Measurements from ENCODE around the gene HTR2A. TPM values are rescaled to one million over a fixed set of nuclear protein-coding genes. Genes with fewer than 3 reads are reported as not detected.

Gene HTR2A
- total RNA-seq, result not detected
- total RNA-seq (2013), result not detected
- 0 to 0.09 (median 0) reads per million in 29 experiments for total RNA-seq

DNA sequence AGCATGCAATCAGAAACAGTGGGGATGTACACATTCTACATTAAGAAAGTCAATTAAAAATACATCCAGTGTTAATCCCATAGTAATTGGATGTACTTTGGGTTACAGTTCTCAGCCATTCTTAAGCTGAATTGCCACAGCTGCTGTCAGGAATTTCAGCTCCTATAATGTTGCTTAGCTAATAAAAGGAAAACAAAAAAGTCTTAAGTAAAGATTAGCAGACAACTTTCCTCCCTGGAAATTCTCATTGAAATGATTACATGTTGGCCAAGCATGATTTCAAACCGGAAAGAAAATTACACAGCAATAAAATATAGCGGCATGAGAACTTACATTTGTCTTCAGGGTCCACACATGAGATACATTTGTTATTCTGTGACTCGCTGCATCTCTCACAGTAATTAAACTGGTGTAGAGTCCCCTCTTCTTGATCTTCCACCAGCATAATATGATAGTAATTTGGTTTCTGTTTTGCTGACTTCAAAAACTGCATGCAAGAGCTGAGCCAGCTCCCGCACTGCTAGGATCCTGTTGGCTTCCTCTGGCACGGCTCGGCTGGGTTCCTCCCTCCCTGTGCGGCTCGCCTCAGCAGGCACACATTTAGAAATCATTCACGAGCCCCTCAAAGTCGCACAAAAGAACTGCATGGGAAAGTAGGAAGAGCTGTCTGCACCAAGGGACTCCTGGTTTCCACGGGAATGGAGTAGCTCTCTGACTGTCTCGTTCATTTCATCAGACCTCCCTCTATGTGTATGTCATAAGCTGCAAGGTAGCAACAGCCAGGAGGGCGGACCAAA, at the start of gene HTR2A:
TSS of gene HTR2A (minus strand) at position 713 of the 797 bp plus-strand sequence. CDS start 1,147 bp downstream, outside the sequence.
- peaks cover 20 to 22% (median 21%) of the 10 kb centered on the region in 3 donors for H3K4me1 Mint-ChIP-seq
- ATAC-seq (replicated peaks in 1 of 4) (peak; percentile 22 to 60 (median 38)), DNase-seq (peak in 2 of 35 experiments; percentile 2 to 6)
- Histone ChIP-seq H3K4me3 (ENCODE audit: control insufficient read depth in 1 of 2, extremely low read depth in 1 of 2, low read length in 1 of 2) (peak within 1 kb of the TSS in 1 of 2 donors; percentile 38), H3K27me3 (replicated peaks in 1 of 2; ENCODE audit: control insufficient read depth in 2 of 2, extremely low read depth in 1 of 2, insufficient read depth in 2 of 2, low read length in 1 of 2) (peaks cover 2 to 32% of the 10 kb centered on the region in 2 experiments), H3K36me3 (ENCODE audit: control insufficient read depth in 2 of 2, extremely low read depth in 1 of 2, insufficient read depth in 1 of 2, low read length in 1 of 2) (no peaks in the 10 kb centered on the region), H3K9me3 (no peaks in the 10 kb centered on the region), H3K4me1 (ENCODE audit: control insufficient read depth in 1 of 2, extremely low read depth in 1 of 2, insufficient read depth in 2 of 2, low read length in 2 of 2) (peaks cover 0 to 15% of the 10 kb centered on the region in 2 experiments), H3K27ac (ENCODE audit: low read length) (no peak within 1 kb of the TSS)
- H3K27me3 Mint-ChIP-seq, result peaks cover 42 to 57% of the 10 kb centered on the region in 2 donors
- WGBS (ENCODE audit: insufficient coverage), result no CpG with 5 or more reads among the region's 13 CpGs
- H3K9me3 Mint-ChIP-seq, result no peaks in the 10 kb centered on the region
- ChIA-PET CTCF (interaction anchor here in 1 of 2 donors (0.8 kb wide), 1 partner anchor 24 kb away, joined by 3 read pairs; no protein-coding TSS in a partner anchor), POLR2A (no interaction called here)
- no peak within 1 kb of the TSS for H3K27ac Mint-ChIP-seq
- H3K4me3 Mint-ChIP-seq, result peak within 1 kb of the TSS; percentile 2 to 54 (median 54)
- H3K36me3 Mint-ChIP-seq, result no peaks in the 10 kb centered on the region

DNA sequence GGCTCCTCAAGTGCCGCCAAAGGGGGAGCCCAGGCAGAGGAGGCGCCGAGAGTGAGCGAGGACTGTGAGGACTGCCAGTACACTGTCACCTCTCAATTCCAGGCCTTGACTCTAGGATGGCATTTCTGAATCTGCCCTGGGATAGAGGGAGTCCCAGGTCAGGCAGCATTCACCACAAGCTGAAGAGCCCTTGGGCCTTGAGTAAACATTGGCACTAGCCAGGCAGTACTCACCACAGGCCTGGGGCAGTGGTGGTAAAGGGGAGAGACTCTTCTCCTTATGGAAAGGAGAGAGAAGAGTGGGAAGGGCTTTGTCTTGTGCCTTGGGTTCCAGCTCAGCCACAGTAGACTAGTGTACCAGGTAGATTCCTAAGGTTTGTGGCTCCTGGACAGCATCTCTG, 39.7 kb upstream of the HTR2A start:
- ChIA-PET POLR2A (no interaction called here), CTCF (no interaction called here)
- Mint-ChIP-seq H3K36me3 (no peaks in the 10 kb centered on the region), H3K4me1 (no peaks in the 10 kb centered on the region), H3K27ac (no peak overlapping the region), H3K27me3 (peaks cover 16 to 26% of the 10 kb centered on the region in 2 donors), H3K4me3 (no peak overlapping the region), H3K9me3 (peaks cover 3 to 21% (median 5%) of the 10 kb centered on the region in 3 donors)
- H3K4me1 ChIP-seq (ENCODE audit: control insufficient read depth in 1 of 2, extremely low read depth in 1 of 2, insufficient read depth in 2 of 2, low read length in 2 of 2), result no peaks in the 10 kb centered on the region
- no peak overlapping the region for H3K4me3 ChIP-seq (ENCODE audit: control insufficient read depth in 1 of 2, extremely low read depth in 1 of 2, low read length in 1 of 2)
- peaks cover 0 to 2% of the 10 kb centered on the region in 2 experiments for H3K27me3 ChIP-seq (replicated peaks in 1 of 2; ENCODE audit: control insufficient read depth in 2 of 2, extremely low read depth in 1 of 2, insufficient read depth in 2 of 2, low read length in 1 of 2)
- H3K9me3 ChIP-seq, result no peaks in the 10 kb centered on the region
- no peaks in the 10 kb centered on the region for H3K36me3 ChIP-seq (ENCODE audit: control insufficient read depth in 2 of 2, extremely low read depth in 1 of 2, insufficient read depth in 1 of 2, low read length in 1 of 2)
- no peak overlapping the region for H3K27ac ChIP-seq (ENCODE audit: low read length)
- DNase-seq (no peak), ATAC-seq (replicated peaks in 1 of 4) (no peak)
- 94% methylated on average over 2 of the region's 4 CpGs for WGBS (ENCODE audit: insufficient coverage)

DNA sequence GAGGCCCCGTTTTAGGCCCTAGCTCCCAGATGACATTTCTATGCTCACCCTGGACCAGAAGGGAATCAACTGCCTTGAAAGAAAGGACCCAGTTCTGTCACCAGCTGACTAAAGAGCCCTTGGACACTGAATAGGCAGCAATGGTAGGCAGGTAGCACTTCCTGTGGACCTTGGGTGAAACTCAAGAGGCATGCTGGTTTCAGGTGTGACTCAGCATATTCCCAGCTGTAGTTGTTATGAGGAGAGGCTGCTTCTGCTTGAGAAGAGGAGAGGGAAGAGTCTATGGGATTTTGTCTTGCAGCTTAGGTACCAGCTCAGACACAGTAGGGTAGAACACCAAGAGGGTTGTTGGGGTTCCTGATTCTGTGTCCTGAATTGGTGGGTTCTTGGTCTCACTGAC, 37.9 kb upstream of the HTR2A start:
- no peaks in the 10 kb centered on the region for H3K36me3 ChIP-seq (ENCODE audit: control insufficient read depth in 2 of 2, extremely low read depth in 1 of 2, insufficient read depth in 1 of 2, low read length in 1 of 2)
- no peak overlapping the region for H3K4me3 ChIP-seq (ENCODE audit: control insufficient read depth in 1 of 2, extremely low read depth in 1 of 2, low read length in 1 of 2)
- no peak overlapping the region for H3K27ac Mint-ChIP-seq
- H3K27ac ChIP-seq (ENCODE audit: low read length), result no peak overlapping the region
- H3K9me3 ChIP-seq, result no peaks in the 10 kb centered on the region
- ChIA-PET CTCF (no interaction called here), POLR2A (no interaction called here)
- no peaks in the 10 kb centered on the region for H3K4me1 Mint-ChIP-seq
- H3K36me3 Mint-ChIP-seq, result no peaks in the 10 kb centered on the region
- 57% methylated on average over 1 of the region's 1 CpG for WGBS (ENCODE audit: insufficient coverage)
- no peak overlapping the region for H3K4me3 Mint-ChIP-seq
- peaks cover 3 to 13% (median 5%) of the 10 kb centered on the region in 3 donors for H3K9me3 Mint-ChIP-seq
- DNase-seq (no peak), ATAC-seq (replicated peaks in 1 of 4) (no peak)
- H3K4me1 ChIP-seq (ENCODE audit: control insufficient read depth in 1 of 2, extremely low read depth in 1 of 2, insufficient read depth in 2 of 2, low read length in 2 of 2), result no peaks in the 10 kb centered on the region
- H3K27me3 ChIP-seq (replicated peaks in 1 of 2; ENCODE audit: control insufficient read depth in 2 of 2, extremely low read depth in 1 of 2, insufficient read depth in 2 of 2, low read length in 1 of 2), result peaks cover 0 to 2% of the 10 kb centered on the region in 2 experiments
- peaks cover 19 to 29% of the 10 kb centered on the region in 2 donors for H3K27me3 Mint-ChIP-seq

DNA sequence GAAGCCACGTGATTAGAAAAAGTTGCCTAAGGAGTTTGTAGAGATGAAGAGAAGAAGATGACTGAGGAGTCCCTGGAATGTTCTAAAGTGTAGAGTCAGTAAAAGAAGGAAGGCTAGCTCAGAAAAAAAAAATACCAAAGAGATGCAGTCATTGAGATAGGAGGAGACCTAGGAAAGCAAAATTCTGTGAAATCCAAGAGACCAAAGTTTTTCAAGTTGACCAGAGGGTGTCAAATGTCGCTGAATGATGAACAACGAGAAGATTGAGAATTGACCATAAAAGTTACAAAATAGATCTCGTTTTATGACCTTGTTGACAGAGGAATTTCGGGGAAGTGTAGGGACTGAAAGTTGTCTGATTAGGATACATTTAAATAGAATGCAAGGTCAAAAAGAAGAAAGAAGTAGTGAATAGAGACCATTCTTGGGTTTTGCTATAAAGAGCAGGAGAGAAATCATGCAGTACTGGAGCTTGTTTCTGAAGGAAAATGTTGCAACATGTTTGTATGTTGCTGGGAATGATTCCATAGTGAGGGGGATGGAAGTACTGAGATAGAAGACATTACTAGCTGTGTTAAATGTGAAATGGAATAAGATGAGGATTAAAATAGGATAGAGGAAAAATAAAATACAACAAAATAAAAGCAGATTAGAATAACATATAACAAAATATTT, 30.2 kb upstream of the HTR2A start:
- Histone ChIP-seq H3K9me3 (no peaks in the 10 kb centered on the region), H3K4me1 (ENCODE audit: control insufficient read depth in 1 of 2, extremely low read depth in 1 of 2, insufficient read depth in 2 of 2, low read length in 2 of 2) (no peaks in the 10 kb centered on the region), H3K4me3 (ENCODE audit: control insufficient read depth in 1 of 2, extremely low read depth in 1 of 2, low read length in 1 of 2) (no peak overlapping the region), H3K36me3 (ENCODE audit: control insufficient read depth in 2 of 2, extremely low read depth in 1 of 2, insufficient read depth in 1 of 2, low read length in 1 of 2) (no peaks in the 10 kb centered on the region), H3K27ac (ENCODE audit: low read length) (no peak overlapping the region), H3K27me3 (replicated peaks in 1 of 2; ENCODE audit: control insufficient read depth in 2 of 2, extremely low read depth in 1 of 2, insufficient read depth in 2 of 2, low read length in 1 of 2) (peaks cover 0 to 4% of the 10 kb centered on the region in 2 experiments)
- Mint-ChIP-seq H3K4me1 (no peaks in the 10 kb centered on the region), H3K27me3 (peaks cover 11 to 15% of the 10 kb centered on the region in 2 donors), H3K27ac (no peak overlapping the region), H3K9me3 (no peaks in the 10 kb centered on the region), H3K4me3 (no peak overlapping the region), H3K36me3 (no peaks in the 10 kb centered on the region)
- no peak for ATAC-seq (replicated peaks in 1 of 4)
- DNase-seq, result no peak
- ChIA-PET CTCF (no interaction called here), POLR2A (interaction anchor here in 1 of 2 donors (0.6 kb wide), 1 partner anchor 337 kb away, joined by 3 read pairs; no protein-coding TSS in a partner anchor)
- 78% methylated on average over 4 of the region's 5 CpGs for WGBS (ENCODE audit: insufficient coverage)

GRCh38 chr13:46925486-46925885, 28.6 kb upstream of the HTR2A start:
- no peak overlapping the region for H3K27ac Mint-ChIP-seq
- Histone ChIP-seq H3K9me3 (no peaks in the 10 kb centered on the region), H3K4me1 (ENCODE audit: control insufficient read depth in 1 of 2, extremely low read depth in 1 of 2, insufficient read depth in 2 of 2, low read length in 2 of 2) (no peaks in the 10 kb centered on the region), H3K4me3 (ENCODE audit: control insufficient read depth in 1 of 2, extremely low read depth in 1 of 2, low read length in 1 of 2) (no peak overlapping the region), H3K27ac (ENCODE audit: low read length) (no peak overlapping the region), H3K27me3 (replicated peaks in 1 of 2; ENCODE audit: control insufficient read depth in 2 of 2, extremely low read depth in 1 of 2, insufficient read depth in 2 of 2, low read length in 1 of 2) (peaks cover 0 to 4% of the 10 kb centered on the region in 2 experiments), H3K36me3 (ENCODE audit: control insufficient read depth in 2 of 2, extremely low read depth in 1 of 2, insufficient read depth in 1 of 2, low read length in 1 of 2) (no peaks in the 10 kb centered on the region)
- WGBS (ENCODE audit: insufficient coverage), result no CpG with 5 or more reads among the region's 1 CpG
- ATAC-seq (replicated peaks in 1 of 4), result no peak
- H3K9me3 Mint-ChIP-seq, result no peaks in the 10 kb centered on the region
- DNase-seq, result no peak
- H3K4me1 Mint-ChIP-seq, result no peaks in the 10 kb centered on the region
- H3K4me3 Mint-ChIP-seq, result no peak overlapping the region
- POLR2A ChIA-PET, result no interaction called here
- CTCF ChIA-PET, result no interaction called here
- no peaks in the 10 kb centered on the region for H3K36me3 Mint-ChIP-seq
- H3K27me3 Mint-ChIP-seq, result peaks cover 4 to 8% of the 10 kb centered on the region in 2 donors

- no CpG with 5 or more reads among the region's 2 CpGs for WGBS (ENCODE audit: insufficient coverage)
- Histone ChIP-seq H3K27me3 (replicated peaks in 1 of 2; ENCODE audit: control insufficient read depth in 2 of 2, extremely low read depth in 1 of 2, insufficient read depth in 2 of 2, low read length in 1 of 2) (no peaks in the 10 kb centered on the region), H3K9me3 (no peaks in the 10 kb centered on the region), H3K27ac (ENCODE audit: low read length) (no peak overlapping the region), H3K4me3 (ENCODE audit: control insufficient read depth in 1 of 2, extremely low read depth in 1 of 2, low read length in 1 of 2) (no peak overlapping the region), H3K4me1 (ENCODE audit: control insufficient read depth in 1 of 2, extremely low read depth in 1 of 2, insufficient read depth in 2 of 2, low read length in 2 of 2) (no peaks in the 10 kb centered on the region), H3K36me3 (ENCODE audit: control insufficient read depth in 2 of 2, extremely low read depth in 1 of 2, insufficient read depth in 1 of 2, low read length in 1 of 2) (no peaks in the 10 kb centered on the region)
- CTCF ChIA-PET, result interaction anchor here in 1 of 2 donors (1.0 kb wide), 1 partner anchor 22 kb away, joined by 4 read pairs; no protein-coding TSS in a partner anchor
- Mint-ChIP-seq H3K4me3 (no peak overlapping the region), H3K9me3 (peaks cover 0 to 3% (median 2%) of the 10 kb centered on the region in 3 donors), H3K27me3 (peaks cover 9 to 22% of the 10 kb centered on the region in 2 donors), H3K36me3 (no peaks in the 10 kb centered on the region), H3K27ac (no peak overlapping the region), H3K4me1 (no peaks in the 10 kb centered on the region)
- no peak for DNase-seq
- POLR2A ChIA-PET, result no interaction called here
- no peak for ATAC-seq (replicated peaks in 1 of 4)
These were observed 17.5 kb upstream of the HTR2A start for GRCh38 chr13:46914341-46914740.

Measured in T-cell (primary cell).